DMS53 treated with DMSO at 0.1 percent for 48 hours (cell line): Measurements from ENCODE around the gene VAPB.
A peak's percentile ranks its signal among the peaks of the same experiment; 100 is the strongest.
"Not testable (repeated sequence)": the region's sequence is repeated elsewhere in the genome, so short reads cannot be mapped to it uniquely, and the experiment has no call there.

ENCODE experiments used
- DNase-seq: peaks from one replicate; lab custom pipeline; 2025; ENCODE audit not compliant: unreplicated experiment; lab: John Stamatoyannopoulos, UW

VAPB gene, protein sequence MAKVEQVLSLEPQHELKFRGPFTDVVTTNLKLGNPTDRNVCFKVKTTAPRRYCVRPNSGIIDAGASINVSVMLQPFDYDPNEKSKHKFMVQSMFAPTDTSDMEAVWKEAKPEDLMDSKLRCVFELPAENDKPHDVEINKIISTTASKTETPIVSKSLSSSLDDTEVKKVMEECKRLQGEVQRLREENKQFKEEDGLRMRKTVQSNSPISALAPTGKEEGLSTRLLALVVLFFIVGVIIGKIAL

DNA sequence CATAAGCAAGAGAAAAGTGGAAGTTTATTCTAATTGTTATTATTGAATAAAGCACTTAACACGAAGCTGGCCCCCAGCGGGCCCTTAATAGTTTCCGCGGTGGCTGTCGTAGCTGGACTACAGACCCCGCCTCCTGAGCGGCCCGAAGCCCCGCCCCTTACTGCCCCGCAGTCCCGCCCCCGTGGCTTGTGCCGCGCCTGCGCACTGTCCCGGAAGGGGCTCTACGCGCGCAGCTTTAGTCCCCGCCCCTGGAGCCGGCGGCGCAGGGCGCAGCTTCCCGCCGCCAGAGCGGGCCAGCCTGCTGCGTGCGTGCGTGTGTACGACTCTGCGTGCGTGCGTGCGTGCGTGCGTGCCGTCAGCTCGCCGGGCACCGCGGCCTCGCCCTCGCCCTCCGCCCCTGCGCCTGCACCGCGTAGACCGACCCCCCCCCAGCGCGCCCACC, at the start of gene VAPB:
VAPB (plus strand) TSS at position 348 of the 442 bp plus-strand sequence. CDS start 231 bp downstream, outside the sequence.
- peak; percentile 90 for DNase-seq

DNA sequence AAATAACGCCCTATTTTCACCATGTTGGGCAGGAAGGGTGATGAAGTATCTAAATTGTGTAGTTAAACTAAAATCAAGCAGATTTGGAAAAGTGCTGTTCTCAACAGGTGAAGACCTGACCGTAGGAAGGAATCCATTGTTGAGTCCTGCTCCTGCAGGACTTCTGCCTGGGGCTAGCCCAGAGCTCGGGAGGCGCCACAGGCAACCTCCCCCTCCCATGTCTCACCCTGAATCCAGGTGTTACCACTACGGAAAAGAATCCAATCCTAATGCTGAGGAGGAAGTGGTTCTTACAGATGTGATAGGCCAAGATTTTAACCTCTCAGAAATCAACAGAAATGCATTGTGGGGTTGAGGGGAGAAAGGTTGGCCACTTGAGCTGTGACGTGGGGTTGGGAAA, 49.3 kb upstream of the VAPB start:
- no peak for DNase-seq

DNA sequence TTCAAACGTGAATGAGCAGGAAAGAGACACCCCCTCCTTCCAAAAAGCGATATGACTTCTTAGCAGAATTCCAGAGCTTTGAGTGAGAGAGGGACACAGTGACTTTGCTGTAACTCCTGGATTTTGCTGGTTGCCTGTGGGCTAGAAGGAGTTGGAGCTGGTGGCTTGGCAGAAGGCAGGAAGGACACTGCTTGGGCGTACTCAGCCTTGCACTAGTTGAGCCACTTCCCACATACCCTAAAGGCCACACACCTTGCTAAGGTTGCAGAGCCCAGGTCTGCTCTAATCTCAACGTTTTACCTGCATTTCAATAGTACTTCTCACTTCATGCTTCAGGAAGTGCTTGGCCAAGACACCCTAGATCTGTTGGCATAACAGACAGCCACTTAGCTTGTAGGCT, 48.9 kb upstream of the VAPB start:
- DNase-seq = no peak

DNA sequence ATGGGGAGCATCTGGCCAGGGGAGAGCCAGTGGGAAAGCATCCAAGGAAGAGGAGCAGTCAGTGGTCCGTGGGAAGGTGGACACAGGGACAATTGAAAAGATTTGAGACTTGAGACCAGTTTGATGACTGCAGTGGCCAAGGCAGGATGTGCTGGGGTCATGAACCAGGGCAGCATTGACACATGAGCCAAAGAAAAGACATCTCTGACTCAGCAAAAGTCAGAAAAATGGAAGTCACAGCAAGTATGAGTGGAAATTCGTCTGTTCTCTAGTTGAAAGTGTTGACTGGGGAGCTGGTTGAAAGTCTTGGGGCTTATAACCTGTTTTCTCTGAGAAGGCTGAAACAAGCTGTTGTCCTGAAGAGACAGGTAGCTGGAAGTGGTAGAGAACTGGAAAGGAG, 48.2 kb upstream of the VAPB start:
- DNase-seq = no peak

DNA sequence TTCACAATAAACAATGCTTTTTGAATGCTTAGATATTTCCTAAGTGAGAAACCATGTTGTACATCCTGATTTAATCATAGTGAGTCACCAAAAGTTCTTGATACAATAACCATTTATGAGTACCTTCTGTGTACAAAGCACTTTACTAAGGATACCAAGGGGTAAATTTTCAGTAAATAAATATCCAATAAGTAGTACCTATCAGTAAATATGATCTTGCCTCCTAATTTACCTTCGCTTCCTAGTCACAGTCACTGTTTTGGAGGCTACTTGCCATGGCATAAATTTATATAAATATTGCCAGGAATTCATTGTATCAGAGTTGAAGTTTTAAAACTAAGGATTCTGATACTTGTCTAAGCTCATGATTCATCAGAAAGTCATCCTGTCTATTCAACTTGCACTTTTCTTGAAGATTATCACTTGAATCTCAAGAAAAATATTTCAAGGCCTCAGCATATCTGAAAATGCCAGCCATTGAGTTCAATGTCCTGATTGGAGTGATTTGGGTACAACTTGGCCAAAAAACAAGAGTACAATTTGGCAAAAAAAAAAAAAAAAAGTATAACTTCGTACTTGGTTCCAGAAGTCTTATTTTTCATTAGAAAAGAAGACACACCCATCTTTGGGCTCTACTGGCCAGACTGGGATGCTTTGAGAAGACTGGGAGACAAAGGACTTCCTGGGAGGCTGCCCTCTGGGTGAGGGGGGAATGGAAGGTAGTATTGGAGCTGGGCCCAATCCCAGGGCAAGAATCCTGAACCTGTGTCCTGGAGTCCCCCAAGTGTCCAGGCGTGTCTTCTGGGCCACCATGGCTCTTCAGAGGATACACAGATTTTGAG, 46.7 kb upstream of the VAPB start:
- DNase-seq = no peak

DNA sequence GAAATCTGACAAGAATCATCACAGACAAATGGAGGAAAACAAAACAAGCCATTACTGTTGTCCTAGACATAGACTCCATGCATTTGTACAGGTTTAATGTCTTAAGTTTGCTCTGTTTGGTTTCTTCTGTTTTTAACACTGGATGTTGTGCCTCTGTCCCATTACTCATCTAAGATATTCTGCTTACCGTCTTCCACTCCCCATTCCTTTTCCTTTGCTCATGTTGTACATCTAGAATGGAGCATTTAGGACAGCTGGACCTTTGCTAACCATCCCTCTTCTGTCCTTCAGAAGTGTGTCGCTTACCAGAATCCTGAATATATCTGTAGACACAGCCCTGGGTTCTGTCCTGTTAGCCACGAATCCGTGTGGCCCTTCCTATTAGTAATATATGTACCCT, 44.3 kb upstream of the VAPB start:
- no peak for DNase-seq

DNA sequence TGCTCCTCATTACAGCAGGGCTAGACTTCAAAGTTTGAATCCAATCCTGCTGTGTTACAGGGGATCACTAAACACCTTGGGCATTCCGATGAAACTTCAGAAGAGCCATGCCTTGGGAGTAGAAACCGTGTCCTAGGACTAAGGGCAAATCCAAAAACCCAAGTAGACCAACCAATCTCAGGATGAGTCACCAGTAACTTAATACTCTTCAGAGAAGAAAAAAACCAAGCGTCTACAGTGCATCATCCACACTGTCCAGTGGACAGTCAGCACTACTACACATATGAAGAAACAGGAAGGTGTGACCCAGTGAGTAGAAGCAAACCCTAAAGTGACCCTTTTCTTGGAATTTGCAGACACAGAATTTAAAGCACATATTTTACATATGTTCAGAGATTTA, 39.5 kb upstream of the VAPB start:
- DNase-seq = no peak

DNA sequence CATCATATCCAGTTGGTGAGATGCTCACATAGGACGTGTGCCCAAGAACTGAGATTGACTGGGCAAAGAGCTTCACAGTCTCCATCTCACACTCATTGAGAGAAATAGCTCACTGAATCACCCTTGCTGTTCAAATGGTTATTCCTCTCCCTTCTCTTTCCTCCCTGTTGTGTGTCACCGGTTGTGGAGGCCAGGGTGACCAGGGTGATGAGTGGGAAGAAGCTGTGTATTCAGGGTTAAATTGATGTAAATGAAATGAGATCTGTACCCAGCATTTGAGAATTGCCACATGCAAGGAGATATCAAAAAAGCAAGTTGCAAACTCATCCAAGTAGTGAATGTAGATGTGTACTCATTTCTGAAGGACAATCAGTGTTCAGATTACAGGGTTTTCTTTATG, 36.6 kb upstream of the VAPB start:
- no peak for DNase-seq

DNA sequence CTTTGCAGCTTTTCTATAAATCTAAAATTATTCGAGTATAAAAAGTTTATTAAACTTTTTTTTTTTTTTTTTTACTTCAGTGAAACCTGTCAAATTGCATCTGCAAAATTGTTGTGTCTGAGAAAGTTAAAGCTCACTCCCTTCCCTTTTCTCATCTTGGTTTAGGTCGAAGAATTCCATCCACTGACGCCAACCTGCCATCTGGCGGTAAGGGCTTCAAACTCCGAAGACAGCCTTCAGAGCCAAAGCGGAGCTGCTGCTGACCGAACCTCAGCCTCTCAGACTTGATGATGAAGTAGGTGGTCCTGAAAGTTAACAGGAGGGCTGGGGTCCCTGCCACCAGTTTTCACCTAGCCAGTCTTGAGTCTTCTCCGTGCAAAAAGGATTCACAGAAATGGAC, 29.6 kb upstream of the VAPB start:
- DNase-seq = no peak

DNA sequence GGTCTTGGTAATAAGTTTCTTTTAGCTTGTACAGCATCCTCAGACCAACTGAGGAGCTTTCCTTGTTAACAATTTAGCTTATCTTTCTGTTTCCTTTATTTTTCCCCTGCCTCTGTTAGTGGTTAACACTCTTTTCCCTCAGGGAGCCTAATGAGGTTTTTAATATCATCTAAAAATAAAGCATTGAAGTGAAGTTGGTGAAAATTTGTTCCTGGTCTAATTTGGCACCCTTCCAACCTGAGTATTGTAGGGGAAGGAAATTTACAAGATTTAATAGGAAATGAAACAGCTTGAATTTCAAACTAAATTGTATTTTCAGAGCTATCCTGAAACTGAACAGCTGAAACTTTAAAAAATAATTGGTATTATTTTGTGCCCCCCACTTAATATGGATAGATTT, 28.1 kb upstream of the VAPB start:
- DNase-seq = no peak

DNA sequence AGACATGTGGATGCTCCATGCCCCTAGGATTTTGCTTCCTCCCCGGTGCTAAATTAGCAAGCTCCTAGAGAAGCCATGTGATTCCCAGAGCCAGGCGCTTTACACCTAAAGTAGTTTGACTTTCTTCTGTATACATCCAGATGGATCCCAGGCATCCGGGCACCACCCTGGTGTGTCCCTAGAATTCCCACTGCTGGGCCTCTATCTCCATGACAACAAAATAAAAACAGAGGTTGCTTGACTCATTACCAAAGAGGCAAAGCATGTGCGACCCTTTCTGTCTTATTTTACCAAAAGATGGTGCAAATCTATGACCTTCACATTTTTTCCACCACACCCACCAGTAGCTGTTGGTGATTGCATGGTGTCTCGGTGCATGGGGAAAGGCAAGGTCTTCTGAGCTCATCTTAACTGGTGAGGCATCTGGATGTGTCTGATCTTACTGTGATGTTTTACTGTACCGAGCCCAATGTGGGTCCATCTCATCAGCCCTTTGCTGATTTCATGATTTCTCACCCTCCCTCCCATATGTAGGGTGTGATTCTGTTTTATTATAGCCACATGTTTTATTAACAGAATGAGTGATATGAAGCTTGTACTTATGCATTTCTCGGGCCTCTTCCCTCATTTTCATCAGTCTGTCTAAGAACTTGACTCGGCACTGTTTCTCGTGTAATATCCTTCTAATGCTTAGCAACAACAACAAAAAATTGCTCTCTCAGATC, 27.4 kb upstream of the VAPB start:
- no peak for DNase-seq

DNA sequence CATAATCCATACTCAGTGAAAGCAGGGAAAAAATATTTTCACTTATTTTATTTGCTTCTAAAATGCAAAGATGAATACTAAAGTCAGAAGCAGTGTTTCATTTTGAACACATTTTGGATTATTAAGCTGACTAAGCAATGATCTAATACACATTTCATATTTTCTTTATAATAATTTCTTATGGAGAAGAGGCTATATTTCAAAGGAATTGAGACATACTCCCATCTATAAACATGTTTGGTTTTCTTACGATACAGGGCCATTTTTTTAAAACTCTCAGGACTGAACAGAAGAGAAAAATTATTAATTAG, 26.9 kb upstream of the VAPB start:
- DNase-seq = no peak

DNA sequence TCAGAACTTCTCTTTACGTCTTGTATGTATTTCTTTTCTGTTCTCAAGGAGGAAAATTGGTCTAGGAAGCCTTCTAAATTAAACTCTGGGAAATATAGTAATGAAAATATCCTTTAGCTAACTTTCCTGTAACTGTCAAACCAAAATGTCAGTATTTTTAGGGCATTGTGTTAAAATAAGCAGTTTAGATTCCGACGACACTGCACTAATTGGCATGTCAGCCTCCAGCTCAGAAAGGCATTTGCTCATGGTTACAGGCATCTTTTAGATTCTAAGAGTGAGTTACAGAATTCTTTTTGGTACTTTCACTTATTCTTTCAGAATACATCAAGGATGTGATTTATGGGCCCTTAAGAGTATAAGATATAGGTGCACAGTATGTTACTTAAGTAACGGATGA, 26.1 kb upstream of the VAPB start:
- DNase-seq = no peak

DNA sequence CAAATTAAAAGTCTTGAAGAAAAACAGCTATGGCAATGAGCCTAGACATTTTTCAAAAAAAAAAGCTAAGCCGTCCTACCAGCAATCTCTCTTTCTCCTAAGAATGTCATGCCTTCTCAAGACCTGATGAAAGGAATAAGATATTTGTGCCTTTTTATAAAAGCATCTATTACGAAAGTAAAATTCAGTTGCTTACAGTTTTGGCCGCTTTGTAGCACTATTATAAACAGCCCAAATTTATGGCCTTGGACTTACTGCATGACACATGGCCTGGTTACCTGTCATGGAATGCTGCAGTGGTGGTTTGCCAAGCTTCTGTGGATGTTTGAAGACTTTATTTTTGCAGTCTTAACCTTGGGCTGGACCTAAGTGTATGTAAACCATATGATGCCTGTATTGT, 22.2 kb upstream of the VAPB start:
- no peak for DNase-seq

DNA sequence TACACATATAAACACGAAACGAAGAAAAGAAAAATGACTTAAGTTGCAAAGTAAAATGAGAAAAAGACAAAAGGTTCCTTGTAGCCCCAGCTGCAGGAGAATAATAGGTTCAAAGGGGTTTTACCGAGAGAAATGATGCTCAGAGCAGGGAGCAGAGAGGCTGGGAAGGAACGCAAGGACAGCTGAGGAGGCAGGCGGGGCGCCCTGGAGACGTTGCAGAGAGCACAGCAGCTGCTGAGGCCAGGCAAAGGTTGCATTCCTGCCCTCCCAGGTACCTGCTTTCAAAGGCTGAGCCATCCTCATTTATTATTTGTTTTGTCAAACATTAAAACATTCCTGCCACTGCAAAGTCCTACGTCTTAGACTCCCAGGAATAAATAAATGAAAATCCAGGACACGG, 16.2 kb upstream of the VAPB start:
- DNase-seq = no peak

DNA sequence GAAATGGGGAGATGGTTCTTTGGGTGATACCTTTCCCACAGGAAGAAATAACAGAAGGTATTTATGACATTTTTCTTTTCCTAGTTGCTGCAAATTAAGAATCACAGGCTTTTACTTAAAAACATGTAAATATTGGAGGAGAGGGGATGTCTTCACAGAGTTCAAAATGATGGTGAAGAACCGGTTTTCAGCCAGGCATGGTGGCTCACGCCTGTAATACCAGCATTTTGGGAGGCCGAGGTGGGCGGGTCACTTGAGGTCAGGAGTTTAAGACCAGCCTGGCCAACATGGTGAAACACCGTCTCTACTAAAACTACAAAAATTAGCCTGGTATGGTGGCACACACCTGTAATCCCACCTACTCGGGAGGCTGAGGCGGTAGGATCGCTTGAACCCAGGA, 15.7 kb upstream of the VAPB start:
- not testable (repeated sequence) for DNase-seq

DNA sequence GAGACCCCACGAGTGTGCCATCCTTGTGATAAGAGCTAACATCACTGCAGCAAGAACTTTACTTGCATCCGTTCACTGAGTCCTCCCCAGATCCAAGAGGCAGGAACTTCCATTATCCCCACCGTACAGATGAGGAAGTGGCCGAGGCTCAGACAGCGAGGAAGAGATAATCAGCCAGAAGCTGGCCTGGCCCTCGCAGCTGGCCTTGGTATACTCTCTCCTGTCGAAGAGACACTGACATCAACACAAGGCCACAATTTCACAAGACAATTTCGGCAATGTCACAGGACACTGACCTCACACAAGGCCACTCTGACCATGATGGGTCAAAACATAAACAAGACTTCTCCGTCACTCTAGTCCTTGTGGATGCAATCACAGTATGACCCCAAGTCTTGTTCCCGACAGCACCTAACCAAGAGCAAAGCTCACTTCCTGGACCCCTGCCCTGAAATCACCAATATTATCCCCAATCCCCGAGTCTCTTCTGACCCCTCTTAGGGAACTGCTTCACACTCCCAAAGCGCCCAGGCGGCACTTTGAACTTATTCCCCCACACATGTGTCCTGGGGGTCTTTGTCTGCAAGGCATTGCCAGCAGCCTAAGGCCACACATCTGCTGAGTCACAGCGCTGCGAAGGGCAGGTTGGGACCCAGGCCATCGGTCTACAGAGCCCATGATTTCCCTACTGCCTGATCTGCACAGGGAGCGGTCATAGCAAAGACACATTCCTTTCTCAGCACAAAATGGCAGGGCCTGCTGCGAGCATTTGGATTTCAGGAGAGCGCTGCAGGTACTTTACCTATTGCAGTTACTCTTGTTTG, 14.8 kb upstream of the VAPB start:
- DNase-seq = no peak

DNA sequence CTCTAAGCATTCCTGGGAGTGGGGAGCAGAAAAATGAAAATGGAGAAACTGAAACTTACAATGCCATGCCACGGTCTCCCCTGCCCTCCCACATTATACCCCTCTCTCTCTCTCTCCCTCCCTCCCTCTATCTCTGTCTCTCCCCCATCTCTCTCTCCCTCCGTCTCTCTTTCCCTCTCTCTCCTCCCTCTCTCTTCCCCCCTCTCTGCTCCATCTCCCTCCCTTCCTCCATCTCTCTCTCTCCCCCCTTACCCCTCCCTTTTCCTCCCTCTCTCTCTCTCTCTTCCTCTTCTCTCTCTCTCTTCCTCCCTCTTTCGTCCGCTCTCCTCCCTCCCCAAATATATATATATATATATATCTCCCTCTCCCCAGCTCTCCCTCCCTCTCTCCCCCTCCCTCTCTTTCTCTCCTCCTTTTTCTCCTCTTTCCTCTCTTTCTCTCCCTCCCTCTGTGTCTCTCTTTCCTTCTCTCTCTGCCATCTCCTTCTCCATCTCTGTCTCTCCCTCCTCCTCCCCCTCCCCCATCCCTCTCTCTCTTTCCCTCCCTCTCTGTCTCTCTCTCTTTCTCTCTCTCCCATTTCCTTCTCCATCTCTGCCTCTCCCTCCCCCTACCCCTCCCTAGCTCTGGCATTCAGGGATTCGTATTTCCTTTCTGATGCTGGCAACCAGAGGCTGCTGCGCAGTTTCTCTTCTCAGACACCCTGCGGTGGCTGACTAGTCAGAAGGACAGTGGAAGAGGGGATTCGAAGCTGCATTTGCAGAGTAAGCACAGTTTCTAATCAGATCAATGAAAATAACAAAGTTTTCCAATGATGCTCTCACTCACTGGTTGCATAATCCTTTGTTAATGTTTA, 13.9 kb upstream of the VAPB start:
- no peak for DNase-seq

DNA sequence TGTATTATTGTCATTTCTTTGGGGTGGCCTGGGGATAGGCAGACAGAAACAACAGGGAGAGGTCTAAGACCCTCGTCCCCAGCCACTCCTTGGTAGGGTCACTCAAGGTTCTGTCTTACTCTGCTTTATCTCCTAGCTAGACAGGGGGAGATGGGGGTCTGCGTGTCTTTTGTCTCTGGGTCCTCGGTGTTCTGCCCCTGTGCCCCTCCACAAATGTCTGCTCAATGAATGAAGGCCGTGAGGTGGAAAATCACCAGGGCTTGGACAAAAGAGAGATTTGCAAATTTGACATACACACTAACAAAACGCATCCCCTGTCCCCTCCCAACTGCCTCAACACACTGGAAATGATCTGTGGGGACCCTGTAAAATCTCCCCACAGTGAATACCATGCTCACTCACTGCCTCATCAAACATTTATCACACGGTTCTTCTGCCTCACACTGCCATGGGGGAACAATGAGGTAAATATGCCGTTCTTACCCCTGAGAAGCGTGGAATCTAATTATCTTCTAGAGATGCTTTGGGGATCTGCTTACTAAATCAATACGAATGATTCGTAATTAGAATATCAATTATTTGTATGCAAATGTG, 13.2 kb upstream of the VAPB start:
- no peak for DNase-seq

DNA sequence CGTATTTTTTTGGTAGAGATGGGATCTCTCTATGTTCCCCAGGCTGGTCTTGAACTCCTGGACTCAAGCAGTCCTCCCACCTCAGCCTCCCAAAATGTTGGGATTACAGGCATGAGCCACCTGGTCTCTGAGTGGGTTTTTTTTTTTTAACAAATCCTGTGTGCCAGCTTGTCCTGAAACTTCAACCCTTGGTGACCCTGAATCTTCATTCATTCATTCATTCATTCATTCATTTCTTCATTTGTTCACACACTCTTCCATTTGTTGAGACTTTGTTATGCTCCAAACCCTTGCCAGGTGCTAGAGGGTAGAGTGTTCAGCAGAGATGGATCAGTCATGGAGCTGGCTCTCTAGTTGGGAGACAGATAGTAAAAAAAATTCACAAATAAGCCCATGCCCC, 12.0 kb upstream of the VAPB start:
- DNase-seq = no peak
